ENCODE data around the gene SAMMSON.

DNA sequence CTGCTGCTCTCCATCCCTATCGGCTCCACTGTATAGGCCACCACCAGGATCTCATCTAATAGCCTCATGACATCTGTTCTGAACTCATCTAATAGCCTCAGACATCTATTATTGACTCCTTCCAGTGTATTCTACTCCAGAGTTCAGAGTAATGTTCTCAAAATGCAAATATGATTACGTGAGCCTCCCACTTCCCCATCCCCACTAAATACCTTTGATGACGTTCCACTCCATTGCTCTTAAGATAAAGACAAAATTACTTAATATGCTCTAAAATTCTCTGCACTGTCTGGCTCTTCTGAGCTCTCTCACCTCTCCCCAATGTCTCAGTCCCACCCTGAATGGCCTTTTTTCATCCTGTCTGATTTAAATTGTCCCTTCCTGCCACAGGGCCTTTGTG lies 94.7 kb downstream of the SAMMSON start:
- TF ChIP-seq, protein P1, sequence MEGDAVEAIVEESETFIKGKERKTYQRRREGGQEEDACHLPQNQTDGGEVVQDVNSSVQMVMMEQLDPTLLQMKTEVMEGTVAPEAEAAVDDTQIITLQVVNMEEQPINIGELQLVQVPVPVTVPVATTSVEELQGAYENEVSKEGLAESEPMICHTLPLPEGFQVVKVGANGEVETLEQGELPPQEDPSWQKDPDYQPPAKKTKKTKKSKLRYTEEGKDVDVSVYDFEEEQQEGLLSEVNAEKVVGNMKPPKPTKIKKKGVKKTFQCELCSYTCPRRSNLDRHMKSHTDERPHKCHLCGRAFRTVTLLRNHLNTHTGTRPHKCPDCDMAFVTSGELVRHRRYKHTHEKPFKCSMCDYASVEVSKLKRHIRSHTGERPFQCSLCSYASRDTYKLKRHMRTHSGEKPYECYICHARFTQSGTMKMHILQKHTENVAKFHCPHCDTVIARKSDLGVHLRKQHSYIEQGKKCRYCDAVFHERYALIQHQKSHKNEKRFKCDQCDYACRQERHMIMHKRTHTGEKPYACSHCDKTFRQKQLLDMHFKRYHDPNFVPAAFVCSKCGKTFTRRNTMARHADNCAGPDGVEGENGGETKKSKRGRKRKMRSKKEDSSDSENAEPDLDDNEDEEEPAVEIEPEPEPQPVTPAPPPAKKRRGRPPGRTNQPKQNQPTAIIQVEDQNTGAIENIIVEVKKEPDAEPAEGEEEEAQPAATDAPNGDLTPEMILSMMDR (conservative IDR thresholded peaks at IDR 0.05; ENCODE audit: low read depth in 2 of 2), result no peak
- TF ChIP-seq POLR2AphosphoS5 (IDR thresholded peaks at IDR 0.05; ENCODE audit: low read depth), result no peak
- TF ChIP-seq, protein P2, sequence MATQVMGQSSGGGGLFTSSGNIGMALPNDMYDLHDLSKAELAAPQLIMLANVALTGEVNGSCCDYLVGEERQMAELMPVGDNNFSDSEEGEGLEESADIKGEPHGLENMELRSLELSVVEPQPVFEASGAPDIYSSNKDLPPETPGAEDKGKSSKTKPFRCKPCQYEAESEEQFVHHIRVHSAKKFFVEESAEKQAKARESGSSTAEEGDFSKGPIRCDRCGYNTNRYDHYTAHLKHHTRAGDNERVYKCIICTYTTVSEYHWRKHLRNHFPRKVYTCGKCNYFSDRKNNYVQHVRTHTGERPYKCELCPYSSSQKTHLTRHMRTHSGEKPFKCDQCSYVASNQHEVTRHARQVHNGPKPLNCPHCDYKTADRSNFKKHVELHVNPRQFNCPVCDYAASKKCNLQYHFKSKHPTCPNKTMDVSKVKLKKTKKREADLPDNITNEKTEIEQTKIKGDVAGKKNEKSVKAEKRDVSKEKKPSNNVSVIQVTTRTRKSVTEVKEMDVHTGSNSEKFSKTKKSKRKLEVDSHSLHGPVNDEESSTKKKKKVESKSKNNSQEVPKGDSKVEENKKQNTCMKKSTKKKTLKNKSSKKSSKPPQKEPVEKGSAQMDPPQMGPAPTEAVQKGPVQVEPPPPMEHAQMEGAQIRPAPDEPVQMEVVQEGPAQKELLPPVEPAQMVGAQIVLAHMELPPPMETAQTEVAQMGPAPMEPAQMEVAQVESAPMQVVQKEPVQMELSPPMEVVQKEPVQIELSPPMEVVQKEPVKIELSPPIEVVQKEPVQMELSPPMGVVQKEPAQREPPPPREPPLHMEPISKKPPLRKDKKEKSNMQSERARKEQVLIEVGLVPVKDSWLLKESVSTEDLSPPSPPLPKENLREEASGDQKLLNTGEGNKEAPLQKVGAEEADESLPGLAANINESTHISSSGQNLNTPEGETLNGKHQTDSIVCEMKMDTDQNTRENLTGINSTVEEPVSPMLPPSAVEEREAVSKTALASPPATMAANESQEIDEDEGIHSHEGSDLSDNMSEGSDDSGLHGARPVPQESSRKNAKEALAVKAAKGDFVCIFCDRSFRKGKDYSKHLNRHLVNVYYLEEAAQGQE (IDR thresholded peaks at IDR 0.05; ENCODE audit: unreplicated experiment), result no peak
- TF ChIP-seq EZH2 (IDR thresholded peaks at IDR 0.05; ENCODE audit: low read depth, unreplicated experiment), result no peak
- TF ChIP-seq JUNB (IDR thresholded peaks at IDR 0.05; ENCODE audit: unreplicated experiment), result no peak
- TF ChIP-seq CREB1 (CRISPR knock-in tag; IDR thresholded peaks at IDR 0.05; ENCODE audit: low read depth), result no peak
- no peak for TF ChIP-seq EZH2phosphoT487 (IDR thresholded peaks at IDR 0.05; ENCODE audit: unreplicated experiment)
- no peak for TF ChIP-seq ETS1 (IDR thresholded peaks at IDR 0.05)

All from GM23338 (cell line).